Right atrium auricular region (tissue), 2 donors: ENCODE results near the gene CES5A. TPM values are rescaled to one million over a fixed set of nuclear protein-coding genes. Genes with fewer than 3 reads are reported as not detected.
A peak's percentile ranks its signal among the peaks of the same experiment; 100 is the strongest.

Source experiments
- DNase-seq: peaks from one replicate; pipeline ENCODE4 v3.0.0-alpha.2; 2019; ENCODE audit warnings: low spot score
- H3K27ac ChIP-seq, 2 donors: fragments of 200-600 bp; sonication (generic); 1 replicate in 1 of 2; 2 replicates in 1 of 2; pipeline ENCODE4 v1.5.1; 2016 to 2019
- H3K27me3 ChIP-seq, 2 donors: fragments of 200-600 bp; sonication (generic); one replicate each; pipeline versions ENCODE4 v1.5.1 to v1.6.0; 2017 to 2019
- H3K36me3 ChIP-seq: fragments of 200-600 bp; sonication (generic); one replicate; pipeline ENCODE4 v1.5.1; 2016
- H3K4me1 ChIP-seq, 2 donors: fragments of 200-600 bp; sonication (generic); one replicate each; pipeline versions ENCODE4 v1.5.1 to v1.6.0; 2017 to 2019
- H3K4me3 ChIP-seq, 2 donors: fragments of 200-600 bp; sonication (generic); 1 replicate in 1 of 2; 2 replicates in 1 of 2; pipeline ENCODE4 v1.5.1; 2017 to 2019; ENCODE audit warnings: mild to moderate bottlenecking in 1 of 2, moderate library complexity in 1 of 2
- H3K9me3 ChIP-seq, 2 donors: fragments of 200-600 bp; sonication (generic); one replicate each; pipeline ENCODE4 v1.5.1; 2019
- total RNA-seq, 2 donors: library from RNA; depleted of rRNA; stranded (reverse); fragments of >200 nt; gene quantifications; one replicate each; pipeline ENCODE4 v1.1.0, GENCODE V29; 2016
- TF ChIP-seq, protein P1 (sequence below), 2 donors: fragments of 200-600 bp; sonication (generic); IDR thresholded peaks; one replicate each; pipeline ENCODE4 v1.5.1; 2019; ENCODE audit warnings: antibody characterized with exemption in 2 of 2

CES5A gene
- total RNA-seq, 2 donors from 2014 or later = not detected

DNA sequence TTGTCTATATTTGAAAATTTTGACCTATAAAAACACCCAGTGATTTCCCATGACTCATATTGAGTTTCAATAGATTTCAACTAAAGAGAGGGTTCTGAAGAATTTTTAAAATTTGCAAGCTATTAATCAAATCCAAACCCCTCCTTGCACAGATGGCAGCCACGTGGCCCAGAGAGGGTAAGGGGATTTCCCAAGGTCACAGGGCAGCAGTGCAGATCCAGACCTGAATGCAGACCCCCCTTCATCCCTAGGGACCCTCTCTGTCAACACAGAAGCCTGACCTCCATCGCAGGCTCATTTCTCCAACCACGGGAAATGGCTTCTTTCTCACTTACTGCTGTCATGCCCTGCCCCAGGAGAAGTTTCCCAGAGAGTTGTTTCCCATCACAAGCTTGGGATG, 24.7 kb upstream of the CES5A start:
- TF ChIP-seq, protein P1, sequence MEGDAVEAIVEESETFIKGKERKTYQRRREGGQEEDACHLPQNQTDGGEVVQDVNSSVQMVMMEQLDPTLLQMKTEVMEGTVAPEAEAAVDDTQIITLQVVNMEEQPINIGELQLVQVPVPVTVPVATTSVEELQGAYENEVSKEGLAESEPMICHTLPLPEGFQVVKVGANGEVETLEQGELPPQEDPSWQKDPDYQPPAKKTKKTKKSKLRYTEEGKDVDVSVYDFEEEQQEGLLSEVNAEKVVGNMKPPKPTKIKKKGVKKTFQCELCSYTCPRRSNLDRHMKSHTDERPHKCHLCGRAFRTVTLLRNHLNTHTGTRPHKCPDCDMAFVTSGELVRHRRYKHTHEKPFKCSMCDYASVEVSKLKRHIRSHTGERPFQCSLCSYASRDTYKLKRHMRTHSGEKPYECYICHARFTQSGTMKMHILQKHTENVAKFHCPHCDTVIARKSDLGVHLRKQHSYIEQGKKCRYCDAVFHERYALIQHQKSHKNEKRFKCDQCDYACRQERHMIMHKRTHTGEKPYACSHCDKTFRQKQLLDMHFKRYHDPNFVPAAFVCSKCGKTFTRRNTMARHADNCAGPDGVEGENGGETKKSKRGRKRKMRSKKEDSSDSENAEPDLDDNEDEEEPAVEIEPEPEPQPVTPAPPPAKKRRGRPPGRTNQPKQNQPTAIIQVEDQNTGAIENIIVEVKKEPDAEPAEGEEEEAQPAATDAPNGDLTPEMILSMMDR (IDR thresholded peaks at IDR 0.05) = no peak

DNA sequence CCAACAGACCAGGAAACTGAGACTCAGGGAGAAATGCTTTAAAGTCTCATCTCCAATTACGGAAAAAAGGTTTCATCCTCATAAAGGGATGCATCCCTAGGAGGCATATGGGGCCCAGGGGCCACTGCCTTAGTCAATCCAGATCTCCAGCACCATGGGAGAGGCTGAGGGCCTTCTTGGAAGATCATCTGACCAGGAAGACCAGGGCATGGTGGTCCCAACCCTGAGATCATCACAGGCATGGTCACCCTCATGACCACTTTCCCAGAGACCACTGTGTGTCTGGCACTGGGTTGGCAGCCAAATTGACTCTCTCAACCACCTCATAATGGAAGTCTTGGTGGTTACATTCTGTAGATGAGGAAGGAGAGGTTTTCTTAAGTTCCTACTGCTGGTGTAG, 23.4 kb upstream of the CES5A start:
- TF ChIP-seq, protein P1 (IDR thresholded peaks at IDR 0.05) = no peak
- Histone ChIP-seq H3K4me1 (no peaks in the 10 kb centered on the region), H3K4me3 (no peak overlapping the region), H3K9me3 (peaks cover 0 to 15% of the 10 kb centered on the region in 2 donors), H3K27me3 (no peaks in the 10 kb centered on the region), H3K36me3 (no peaks in the 10 kb centered on the region), H3K27ac (no peak overlapping the region)
- DNase-seq = peak; percentile 13

More for the DNA sequence above, 24.7 kb upstream of the CES5A start:
- Histone ChIP-seq H3K36me3 (no peaks in the 10 kb centered on the region), H3K27me3 (no peaks in the 10 kb centered on the region), H3K4me3 (no peak overlapping the region), H3K27ac (no peak overlapping the region), H3K9me3 (peaks cover 0 to 15% of the 10 kb centered on the region in 2 donors), H3K4me1 (no peaks in the 10 kb centered on the region)
- DNase-seq = no peak

DNA sequence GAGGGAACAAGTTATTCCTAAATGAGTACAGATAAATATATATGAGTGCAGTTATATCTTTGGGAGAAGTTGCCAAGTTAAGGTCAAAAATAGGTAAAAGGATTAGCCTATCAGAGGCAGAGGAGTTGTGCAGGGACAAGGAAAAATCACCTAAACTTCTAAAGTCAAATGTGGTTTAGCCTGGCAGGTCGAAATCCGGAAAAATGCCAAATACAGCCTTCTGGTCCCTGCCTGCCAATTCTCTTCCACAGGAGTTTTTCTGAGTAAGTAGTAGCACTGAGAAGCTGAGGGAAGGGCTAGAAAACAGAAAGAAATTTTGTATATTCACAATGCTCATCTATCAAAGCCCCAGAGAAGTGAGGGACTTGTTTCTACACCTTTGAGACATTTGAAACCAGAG, 17.6 kb upstream of the CES5A start:
- Histone ChIP-seq H3K27me3 (no peaks in the 10 kb centered on the region), H3K36me3 (no peaks in the 10 kb centered on the region), H3K9me3 (peaks cover 0 to 35% of the 10 kb centered on the region in 2 donors), H3K27ac (no peak overlapping the region), H3K4me3 (no peak overlapping the region), H3K4me1 (no peaks in the 10 kb centered on the region)
- no peak for DNase-seq
- TF ChIP-seq, protein P1 (IDR thresholded peaks at IDR 0.05) = no peak

DNA sequence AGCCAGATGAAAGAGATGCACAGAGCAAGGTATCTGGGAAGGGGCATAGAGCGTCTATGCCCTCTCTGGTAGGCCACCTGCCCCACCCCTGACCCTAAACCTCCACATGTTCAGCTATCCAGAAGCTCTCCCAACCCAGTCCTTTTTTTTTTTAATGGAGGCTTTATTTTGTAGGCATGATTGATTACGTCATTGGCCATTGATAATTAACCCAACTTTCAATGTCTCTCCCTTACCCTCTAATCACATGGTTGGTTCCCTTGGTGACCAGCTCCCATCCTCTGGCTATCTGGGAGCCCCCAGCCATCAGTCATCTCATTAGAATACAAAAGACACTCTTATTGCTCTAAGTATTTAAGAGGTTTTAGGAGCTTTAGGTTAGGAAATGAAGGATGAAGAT, 14.3 kb upstream of the CES5A start:
- H3K36me3 ChIP-seq = no peaks in the 10 kb centered on the region
- no peak overlapping the region for H3K27ac ChIP-seq
- no peak overlapping the region for H3K4me3 ChIP-seq
- no peaks in the 10 kb centered on the region for H3K4me1 ChIP-seq
- H3K9me3 ChIP-seq = peaks cover 0 to 29% of the 10 kb centered on the region in 2 donors
- TF ChIP-seq, protein P1 (IDR thresholded peaks at IDR 0.05) = no peak
- no peaks in the 10 kb centered on the region for H3K27me3 ChIP-seq
- DNase-seq = no peak

DNA sequence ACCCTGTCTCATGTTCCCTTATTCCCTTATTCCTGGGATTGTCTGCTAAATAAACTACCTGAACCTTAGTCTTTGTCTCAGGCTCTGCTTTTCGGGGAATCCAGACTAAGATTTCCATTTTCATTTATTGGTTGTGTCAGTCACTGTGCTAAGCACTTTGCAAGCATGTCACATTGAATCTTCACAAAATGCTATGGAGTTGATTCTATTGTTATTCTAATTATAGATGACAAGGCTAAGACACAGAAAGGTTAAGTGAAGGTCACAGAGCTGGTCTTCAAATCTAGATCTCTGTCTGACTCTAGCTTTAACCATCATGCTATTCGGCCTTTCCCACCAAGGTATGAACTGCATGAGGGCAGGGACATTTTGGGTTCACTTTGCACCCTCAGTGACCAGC, 13.4 kb upstream of the CES5A start:
- DNase-seq = no peak
- Histone ChIP-seq H3K4me1 (no peaks in the 10 kb centered on the region), H3K27ac (no peak overlapping the region), H3K36me3 (no peaks in the 10 kb centered on the region), H3K4me3 (no peak overlapping the region), H3K9me3 (peaks cover 0 to 21% of the 10 kb centered on the region in 2 donors), H3K27me3 (no peaks in the 10 kb centered on the region)
- TF ChIP-seq, protein P1 (IDR thresholded peaks at IDR 0.05) = no peak

DNA sequence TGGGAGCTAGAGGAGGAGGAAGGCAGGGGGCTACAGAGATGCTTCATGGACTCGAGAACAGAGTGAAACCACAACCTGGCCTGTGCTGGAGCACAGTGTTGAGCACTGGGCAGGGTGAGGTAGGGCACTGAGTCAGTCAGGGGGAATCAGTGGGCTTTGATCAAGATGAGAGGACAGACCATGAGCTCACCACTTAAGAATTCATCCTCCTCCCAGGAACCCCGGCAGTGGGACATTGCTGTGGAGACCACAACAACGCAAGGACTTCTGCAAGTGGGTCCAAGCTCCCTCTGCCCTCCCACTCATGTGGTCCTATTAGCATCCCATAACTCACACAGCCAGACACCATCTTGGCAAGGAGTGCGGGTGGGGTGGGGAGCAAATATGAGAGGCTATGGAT, 1.7 kb upstream of the CES5A start:
- no peak for DNase-seq
- Histone ChIP-seq H3K27ac (no peak overlapping the region), H3K27me3 (no peaks in the 10 kb centered on the region), H3K4me1 (no peaks in the 10 kb centered on the region), H3K9me3 (no peaks in the 10 kb centered on the region), H3K36me3 (no peaks in the 10 kb centered on the region), H3K4me3 (no peak overlapping the region)
- TF ChIP-seq, protein P1 (IDR thresholded peaks at IDR 0.05) = no peak
